Measurements from ENCODE around the gene PPFIBP1. TPM values are rescaled to one million over a fixed set of nuclear protein-coding genes. Genes with fewer than 3 reads are reported as not detected.

The PPFIBP1 gene
- total and polyA plus RNA-seq, 8 donors = 82.8 to 126 (median 96.7) TPM

- no peak overlapping the region for H3K27ac ChIP-seq
- ATAC-seq (no peak), DNase-seq (no peak)
- no peak for TF ChIP-seq CTCF (IDR thresholded peaks at IDR 0.05)
- no peaks in the 10 kb centered on the region for H3K9me3 ChIP-seq
- peaks cover 0 to 6% of the 10 kb centered on the region in 2 donors for H3K4me1 ChIP-seq
- H3K4me3 ChIP-seq = no peak overlapping the region
- H3K36me3 ChIP-seq = peaks cover 0 to 59% of the 10 kb centered on the region in 2 donors
- H3K27me3 ChIP-seq = no peaks in the 10 kb centered on the region
- intact Hi-C loops (cut with DNase I) = no loop called here
These were observed 219.6 kb downstream of the PPFIBP1 start for GRCh38 chr12:27743601-27744000.

Other genes starting within 250 kb of the PPFIBP1 start
- 10 to 100 TPM; 12.1 to 14.1 TPM for gene BMAL2, start 191.4 kb upstream of the PPFIBP1 start, total RNA-seq
- gene BMAL2, start 191.4 kb upstream of the PPFIBP1 start, polyA plus RNA-seq (ENCODE audit: insufficient read length in 6 of 6) = 1 to 10 TPM; 3.2 to 5.1 (median 3.5) TPM
- gene SMCO2, start 77.5 kb upstream of the PPFIBP1 start, total RNA-seq = under 1 TPM in 1 of 2 donors, not detected in 1; 0.52 TPM
- gene SMCO2, start 77.5 kb upstream of the PPFIBP1 start, polyA plus RNA-seq (ENCODE audit: insufficient read length in 6 of 6) = under 1 TPM in 5 of 6 donors, not detected in 1; 0.17 to 0.60 (median 0.24) TPM
- 1 to 10 TPM; 2.4 to 3.6 TPM for gene REP15, start 172.2 kb downstream of the PPFIBP1 start, total RNA-seq
- gene REP15, start 172.2 kb downstream of the PPFIBP1 start, polyA plus RNA-seq (ENCODE audit: insufficient read length in 6 of 6) = 1 to 10 TPM; 2.5 to 3.4 (median 3.1) TPM
- gene MRPS35, start 186.6 kb downstream of the PPFIBP1 start, total RNA-seq = 10 to 100 TPM; 31.9 to 38.1 TPM
- 10 to 100 TPM; 49.9 to 56.6 (median 52.0) TPM for gene MRPS35, start 186.6 kb downstream of the PPFIBP1 start, polyA plus RNA-seq (ENCODE audit: insufficient read length in 6 of 6)